Measurements from ENCODE around the gene SLC6A11. TPM values are rescaled to one million over a fixed set of nuclear protein-coding genes. Genes with fewer than 3 reads are reported as not detected.

SLC6A11 gene
- total RNA-seq, 1 donor from 2014 or later = 0.19 TPM

DNA sequence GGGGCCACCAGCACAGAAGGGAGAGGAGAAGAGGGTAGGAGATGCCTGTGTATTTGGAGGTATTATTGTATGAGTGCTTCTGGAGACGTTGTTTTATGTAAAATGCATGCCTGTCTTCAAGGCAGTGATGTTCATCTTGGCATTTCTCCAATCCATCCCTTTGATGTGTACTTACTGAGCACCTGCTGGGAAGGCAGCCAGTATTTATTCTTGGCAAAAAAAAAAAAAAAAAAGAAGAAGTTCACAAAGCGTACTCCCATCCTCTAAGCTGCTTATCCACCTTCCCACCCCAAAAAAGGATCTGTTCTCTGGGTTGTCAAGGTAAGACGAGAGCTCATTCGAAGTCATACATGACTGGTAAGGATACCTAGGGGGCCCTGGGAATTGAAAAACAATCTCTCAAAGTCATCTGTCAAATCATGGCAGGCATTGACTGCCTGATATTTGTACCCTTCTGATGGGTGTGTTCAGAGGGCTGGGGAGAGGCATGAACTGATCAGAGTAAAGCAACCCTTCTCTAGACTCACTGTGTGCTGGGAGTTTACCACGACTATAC lies 146.5 kb downstream of the SLC6A11 start:
- H3K27me3 Mint-ChIP-seq = peaks cover 51% of the 10 kb centered on the region
- H3K27ac Mint-ChIP-seq = no peak overlapping the region

DNA sequence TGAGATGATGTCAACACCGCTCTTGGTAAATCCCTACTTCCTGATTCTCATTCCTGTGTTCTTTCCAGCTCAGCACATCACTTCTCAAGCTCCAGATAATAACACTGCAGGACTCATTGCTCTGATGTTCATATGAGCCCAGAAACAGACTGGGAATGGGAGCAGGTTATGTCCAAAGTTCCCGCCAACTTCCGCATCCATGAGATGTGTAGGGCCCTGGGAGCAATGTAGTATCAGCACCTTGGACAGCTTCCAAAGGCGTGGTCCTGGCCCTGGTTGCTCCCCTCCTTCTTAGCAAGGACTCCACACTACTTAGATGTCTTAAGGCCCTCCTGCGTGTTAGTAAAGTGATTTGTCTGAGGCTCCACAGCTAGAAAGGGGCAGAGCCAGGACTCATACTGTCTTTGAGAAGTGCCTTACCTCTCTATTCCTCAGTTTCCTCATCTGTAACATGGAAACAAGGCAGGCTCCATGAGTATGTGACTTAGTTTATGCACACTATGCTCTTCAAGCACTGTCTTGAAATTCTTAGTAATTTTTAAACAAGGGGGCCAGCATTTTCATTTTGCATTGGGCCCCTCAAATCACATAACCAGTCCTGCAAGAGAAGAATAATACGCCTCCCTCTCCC lies 148.6 kb downstream of the SLC6A11 start:
- DNase-seq (ENCODE audit: low spot score, unreplicated experiment) = peak; percentile 36
- Mint-ChIP-seq H3K36me3 (ENCODE audit: insufficient read depth) (no peaks in the 10 kb centered on the region), H3K27me3 (peaks cover 58% of the 10 kb centered on the region), H3K4me1 (ENCODE audit: low read depth) (no peaks in the 10 kb centered on the region), H3K27ac (no peak overlapping the region), H3K4me3 (ENCODE audit: low read depth) (no peak overlapping the region), H3K9me3 (ENCODE audit: low read depth) (no peaks in the 10 kb centered on the region)
- TF ChIP-seq, protein P1, sequence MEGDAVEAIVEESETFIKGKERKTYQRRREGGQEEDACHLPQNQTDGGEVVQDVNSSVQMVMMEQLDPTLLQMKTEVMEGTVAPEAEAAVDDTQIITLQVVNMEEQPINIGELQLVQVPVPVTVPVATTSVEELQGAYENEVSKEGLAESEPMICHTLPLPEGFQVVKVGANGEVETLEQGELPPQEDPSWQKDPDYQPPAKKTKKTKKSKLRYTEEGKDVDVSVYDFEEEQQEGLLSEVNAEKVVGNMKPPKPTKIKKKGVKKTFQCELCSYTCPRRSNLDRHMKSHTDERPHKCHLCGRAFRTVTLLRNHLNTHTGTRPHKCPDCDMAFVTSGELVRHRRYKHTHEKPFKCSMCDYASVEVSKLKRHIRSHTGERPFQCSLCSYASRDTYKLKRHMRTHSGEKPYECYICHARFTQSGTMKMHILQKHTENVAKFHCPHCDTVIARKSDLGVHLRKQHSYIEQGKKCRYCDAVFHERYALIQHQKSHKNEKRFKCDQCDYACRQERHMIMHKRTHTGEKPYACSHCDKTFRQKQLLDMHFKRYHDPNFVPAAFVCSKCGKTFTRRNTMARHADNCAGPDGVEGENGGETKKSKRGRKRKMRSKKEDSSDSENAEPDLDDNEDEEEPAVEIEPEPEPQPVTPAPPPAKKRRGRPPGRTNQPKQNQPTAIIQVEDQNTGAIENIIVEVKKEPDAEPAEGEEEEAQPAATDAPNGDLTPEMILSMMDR (IDR thresholded peaks at IDR 0.05; ENCODE audit: unreplicated experiment) = no peak

More for the DNA sequence above, 146.5 kb downstream of the SLC6A11 start:
- Mint-ChIP-seq H3K36me3 (ENCODE audit: insufficient read depth) (no peaks in the 10 kb centered on the region), H3K9me3 (ENCODE audit: low read depth) (no peaks in the 10 kb centered on the region), H3K4me3 (ENCODE audit: low read depth) (no peak overlapping the region), H3K4me1 (ENCODE audit: low read depth) (no peaks in the 10 kb centered on the region)
- TF ChIP-seq, protein P1 (IDR thresholded peaks at IDR 0.05; ENCODE audit: unreplicated experiment) = no peak
- DNase-seq (ENCODE audit: low spot score, unreplicated experiment) = no peak

DNA sequence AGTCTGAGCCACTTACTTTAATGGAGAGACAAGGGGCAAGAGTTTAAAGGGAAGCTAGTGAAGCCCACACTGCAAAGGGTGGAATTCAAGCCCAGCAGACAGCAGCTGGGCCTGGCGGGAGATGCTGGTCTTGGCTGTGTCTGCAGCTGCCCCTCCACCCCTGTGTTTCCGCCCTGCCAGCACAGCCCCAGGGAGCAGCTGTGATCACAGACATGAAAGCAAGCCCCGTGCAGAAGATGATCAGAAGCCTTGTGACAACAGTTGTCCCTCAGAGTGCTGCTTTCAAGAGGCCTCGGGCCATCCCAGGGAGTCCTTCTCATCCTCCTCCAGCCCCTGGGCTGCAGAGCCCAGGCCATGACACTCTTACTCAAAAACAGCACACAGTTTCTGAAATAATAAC lies 152.4 kb downstream of the SLC6A11 start:
- Mint-ChIP-seq H3K27ac (no peak overlapping the region), H3K27me3 (peaks cover 70% of the 10 kb centered on the region), H3K9me3 (ENCODE audit: low read depth) (no peaks in the 10 kb centered on the region), H3K4me3 (ENCODE audit: low read depth) (no peak overlapping the region), H3K36me3 (ENCODE audit: insufficient read depth) (no peaks in the 10 kb centered on the region), H3K4me1 (ENCODE audit: low read depth) (no peaks in the 10 kb centered on the region)
- no peak for DNase-seq (ENCODE audit: low spot score, unreplicated experiment)
- TF ChIP-seq, protein P1 (IDR thresholded peaks at IDR 0.05; ENCODE audit: unreplicated experiment) = no peak

DNA sequence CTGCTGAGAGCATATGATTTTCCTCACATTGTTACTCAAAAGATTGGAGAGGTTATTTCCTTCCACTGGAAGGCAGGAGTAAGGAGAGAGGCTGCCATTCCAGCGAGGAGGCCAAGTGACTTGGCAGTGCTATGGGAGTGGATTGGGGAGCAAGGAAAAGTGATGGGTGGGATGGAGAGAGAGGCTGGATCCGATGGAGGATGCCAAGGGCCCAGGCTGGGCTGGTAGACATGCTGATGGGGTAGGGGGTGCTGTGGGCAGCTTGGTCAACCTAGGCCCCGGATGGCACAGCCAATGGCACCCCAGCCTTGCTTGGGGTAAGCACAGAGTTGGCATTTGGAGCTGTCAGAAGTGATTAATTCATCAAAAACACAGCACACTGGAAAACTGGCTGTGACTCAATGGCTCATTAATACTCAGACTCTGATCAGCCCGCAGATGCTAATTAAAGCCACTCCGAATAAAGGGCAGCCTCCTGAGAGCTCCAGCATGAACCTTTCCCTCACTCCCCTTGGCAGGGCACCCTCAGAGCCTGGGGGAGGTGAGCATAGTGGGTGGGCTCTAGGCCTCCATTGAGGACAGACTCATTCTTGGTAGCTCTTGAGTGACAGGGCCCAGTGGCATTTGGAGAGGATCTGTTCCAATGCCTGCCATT lies 154.4 kb downstream of the SLC6A11 start:
- no peak for DNase-seq (ENCODE audit: low spot score, unreplicated experiment)
- H3K9me3 Mint-ChIP-seq (ENCODE audit: low read depth) = no peaks in the 10 kb centered on the region
- H3K36me3 Mint-ChIP-seq (ENCODE audit: insufficient read depth) = no peaks in the 10 kb centered on the region
- H3K27me3 Mint-ChIP-seq = peaks cover 68% of the 10 kb centered on the region
- no peaks in the 10 kb centered on the region for H3K4me1 Mint-ChIP-seq (ENCODE audit: low read depth)
- TF ChIP-seq, protein P1 (IDR thresholded peaks at IDR 0.05; ENCODE audit: unreplicated experiment) = no peak
- H3K4me3 Mint-ChIP-seq (ENCODE audit: low read depth) = no peak overlapping the region
- no peak overlapping the region for H3K27ac Mint-ChIP-seq

DNA sequence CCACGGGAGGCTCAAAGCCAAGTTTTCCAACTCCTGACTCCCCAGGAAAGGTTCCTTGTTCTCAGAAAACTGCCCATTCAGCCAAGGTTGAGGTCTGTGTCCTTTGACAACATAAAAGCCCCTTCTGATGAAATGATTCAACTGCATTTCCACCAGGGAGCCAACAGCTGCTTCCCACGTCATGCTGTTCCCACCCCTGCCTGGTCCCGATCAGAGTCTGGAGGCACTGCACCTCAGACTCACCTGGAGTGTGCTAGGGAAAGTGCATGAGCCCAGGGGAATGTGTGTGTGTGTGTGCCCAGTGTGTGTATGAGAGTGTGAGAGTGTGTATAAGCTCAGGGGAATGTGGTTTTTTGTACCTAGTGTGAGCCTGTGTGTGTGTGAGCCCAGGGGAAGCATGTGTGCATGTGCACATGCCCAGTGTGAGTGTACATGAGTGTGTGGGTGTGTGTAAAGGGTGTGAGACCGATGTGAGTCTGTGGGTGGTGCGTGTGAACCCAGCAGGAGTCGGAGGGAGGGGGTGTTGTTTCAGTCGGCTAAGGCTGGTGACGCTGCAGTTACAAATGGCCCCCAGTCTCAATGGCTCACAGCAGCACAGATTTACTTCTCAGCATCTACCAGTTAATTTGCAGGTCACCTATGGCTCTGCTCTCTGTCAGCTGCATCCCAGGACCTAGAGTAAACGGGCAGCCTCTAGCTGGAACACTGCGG lies 156.2 kb downstream of the SLC6A11 start:
- Mint-ChIP-seq H3K27ac (no peak overlapping the region), H3K27me3 (peaks cover 58% of the 10 kb centered on the region), H3K36me3 (ENCODE audit: insufficient read depth) (no peaks in the 10 kb centered on the region), H3K4me1 (ENCODE audit: low read depth) (no peaks in the 10 kb centered on the region), H3K9me3 (ENCODE audit: low read depth) (no peaks in the 10 kb centered on the region), H3K4me3 (ENCODE audit: low read depth) (no peak overlapping the region)
- no peak for DNase-seq (ENCODE audit: low spot score, unreplicated experiment)
- TF ChIP-seq, protein P1 (IDR thresholded peaks at IDR 0.05; ENCODE audit: unreplicated experiment) = no peak
